Prostate gland (tissue), 2 donors: ENCODE data around the gene WDR38. TPM values are rescaled to one million over a fixed set of nuclear protein-coding genes. Genes with fewer than 3 reads are reported as not detected.
"Not testable (repeated sequence)": the region's sequence is repeated elsewhere in the genome, so short reads cannot be mapped to it uniquely, and the experiment has no call there.

Source experiments
- DNase-seq: peaks from one replicate; pipeline ENCODE4 v3.0.0-alpha.2; 2019; ENCODE audit warnings: low spot score
- H3K27ac ChIP-seq, 2 donors: fragments of 200-600 bp; sonication (generic); 2 replicates each; pipeline ENCODE4 v1.5.1; 2017 to 2019
- H3K27me3 ChIP-seq: fragments of 200-600 bp; sonication (generic); replicated peaks from 2 replicates; pipeline ENCODE4 v1.5.1; 2019; ENCODE audit not compliant: insufficient read depth
- H3K36me3 ChIP-seq, 2 donors: fragments of 200-600 bp; sonication (generic); 1 replicate in 1 of 2; 2 replicates in 1 of 2; pipeline versions ENCODE4 v1.5.1 to v1.8.1; 2017 to 2019
- H3K4me1 ChIP-seq: fragments of 200-600 bp; sonication (generic); replicated peaks from 2 replicates; pipeline ENCODE4 v1.5.1; 2019
- H3K4me3 ChIP-seq, 2 donors: fragments of 200-600 bp; sonication (generic); 2 replicates each; pipeline ENCODE4 v1.5.1; 2017 to 2019
- H3K9me3 ChIP-seq: fragments of 200-600 bp; sonication (generic); 2 replicates; pipeline ENCODE4 v1.5.1; 2017
- POLR2A ChIP-seq: fragments of 450-650 bp; IDR thresholded peaks from one replicate; pipeline ENCODE4 v1.6.1; 2016; ENCODE audit warnings: antibody characterized with exemption, mild to moderate bottlenecking
- POLR2AphosphoS5 ChIP-seq: sonication (generic); formaldehyde crosslinking; IDR thresholded peaks from one replicate; pipeline ENCODE4 v1.6.1; 2017; ENCODE audit warnings: antibody characterized with exemption
- WGBS: methylation state at CpG from one replicate; pipeline ENCODE4 v1.1.5; 2018; 5-methylcytosine and 5-hydroxymethylcytosine counted together
- intact Hi-C: fragments of 100-400 bp; cut with DNase I; formaldehyde crosslinking; loops from one replicate; pipeline ENCODE4 v1.14.2; 2022
- total RNA-seq, 2 donors: library from RNA; depleted of rRNA; stranded (reverse); fragments of >200 nt; gene quantifications; one replicate each; pipeline ENCODE4 v1.1.0, GENCODE V29; 2016
- TF ChIP-seq, protein P1 (sequence below), 4 experiments: fragments of 200-600 bp in 2 of 4; fragments of 450-650 bp in 2 of 4; sonication (generic) in 2 of 4; IDR thresholded peaks; 1 replicate in 3 of 4; 2 replicates in 1 of 4; pipeline ENCODE4 v1.5.1; 2016 to 2019; ENCODE audit warnings: antibody characterized with exemption in 4 of 4, mild to moderate bottlenecking in 2 of 4, moderate library complexity in 2 of 4

Gene WDR38
- total RNA-seq, 2 donors from 2014 or later: not detected

DNA sequence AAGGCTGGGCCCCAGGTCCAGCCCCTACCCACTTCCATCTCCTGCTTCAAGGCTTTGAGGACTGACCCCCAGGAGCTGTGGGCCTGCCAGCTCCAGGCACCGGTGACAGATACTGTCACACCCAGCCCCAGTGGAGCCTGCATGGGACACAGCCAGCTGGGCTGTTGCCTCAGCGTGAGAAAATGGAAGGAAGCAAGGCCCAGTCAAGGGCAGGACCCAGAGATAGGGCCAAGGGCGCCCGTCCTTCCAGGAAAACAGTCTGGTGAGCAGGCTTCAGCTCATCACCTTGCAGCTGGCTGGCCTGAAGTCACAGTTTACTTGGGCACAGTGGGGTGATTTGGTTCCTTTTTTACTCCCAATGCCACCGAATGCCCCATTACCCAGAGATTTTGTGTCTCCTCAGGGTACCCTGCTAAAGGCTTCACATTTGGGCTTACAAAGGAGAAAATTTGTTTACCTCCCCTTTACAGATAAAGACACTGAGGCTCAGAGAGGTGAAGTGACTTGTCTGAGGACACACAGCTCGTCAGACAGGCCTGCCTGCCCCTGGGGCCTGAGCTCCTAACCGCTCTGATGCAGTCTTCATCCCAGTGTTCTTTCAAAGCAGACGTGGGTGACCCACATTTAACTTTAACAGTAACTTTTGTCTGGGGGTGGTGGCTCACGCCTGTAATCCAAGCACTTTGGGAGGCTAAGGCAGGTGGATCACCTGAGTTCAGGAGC lies 21.5 kb upstream of the WDR38 start:
- WGBS: 83% methylated on average over 9 of the region's 9 CpGs
- no peaks in the 10 kb centered on the region for H3K4me1 ChIP-seq
- no peaks in the 10 kb centered on the region for H3K36me3 ChIP-seq
- H3K27ac ChIP-seq: no peak overlapping the region
- DNase-seq: no peak
- H3K9me3 ChIP-seq: no peaks in the 10 kb centered on the region
- H3K4me3 ChIP-seq: no peak overlapping the region
- H3K27me3 ChIP-seq: no peaks in the 10 kb centered on the region
- intact Hi-C loops: no loop called here
- TF ChIP-seq POLR2AphosphoS5: no peak
- TF ChIP-seq POLR2A: no peak
- TF ChIP-seq, protein P1, sequence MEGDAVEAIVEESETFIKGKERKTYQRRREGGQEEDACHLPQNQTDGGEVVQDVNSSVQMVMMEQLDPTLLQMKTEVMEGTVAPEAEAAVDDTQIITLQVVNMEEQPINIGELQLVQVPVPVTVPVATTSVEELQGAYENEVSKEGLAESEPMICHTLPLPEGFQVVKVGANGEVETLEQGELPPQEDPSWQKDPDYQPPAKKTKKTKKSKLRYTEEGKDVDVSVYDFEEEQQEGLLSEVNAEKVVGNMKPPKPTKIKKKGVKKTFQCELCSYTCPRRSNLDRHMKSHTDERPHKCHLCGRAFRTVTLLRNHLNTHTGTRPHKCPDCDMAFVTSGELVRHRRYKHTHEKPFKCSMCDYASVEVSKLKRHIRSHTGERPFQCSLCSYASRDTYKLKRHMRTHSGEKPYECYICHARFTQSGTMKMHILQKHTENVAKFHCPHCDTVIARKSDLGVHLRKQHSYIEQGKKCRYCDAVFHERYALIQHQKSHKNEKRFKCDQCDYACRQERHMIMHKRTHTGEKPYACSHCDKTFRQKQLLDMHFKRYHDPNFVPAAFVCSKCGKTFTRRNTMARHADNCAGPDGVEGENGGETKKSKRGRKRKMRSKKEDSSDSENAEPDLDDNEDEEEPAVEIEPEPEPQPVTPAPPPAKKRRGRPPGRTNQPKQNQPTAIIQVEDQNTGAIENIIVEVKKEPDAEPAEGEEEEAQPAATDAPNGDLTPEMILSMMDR (IDR thresholded peaks at IDR 0.05): no peak

DNA sequence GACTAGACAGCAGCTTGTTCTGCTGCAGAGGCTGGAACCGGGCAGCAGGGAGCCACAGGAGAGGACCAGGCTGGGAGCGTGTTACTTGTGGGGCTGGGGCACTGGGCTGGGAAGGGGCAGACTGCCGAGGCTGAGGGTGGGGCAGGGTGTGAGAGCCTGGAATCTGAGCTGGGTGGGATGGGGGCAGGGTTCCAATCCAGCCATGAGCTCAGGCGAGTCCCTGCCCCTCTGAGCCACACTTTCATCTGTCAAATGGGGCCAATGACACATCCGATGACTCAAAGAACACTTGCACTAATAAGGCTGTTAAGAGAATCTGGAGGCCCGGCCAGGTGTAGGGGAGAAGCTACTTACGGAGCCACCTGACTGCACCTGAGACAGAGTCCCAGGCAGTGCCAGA lies 18.7 kb upstream of the WDR38 start:
- H3K36me3 ChIP-seq: no peaks in the 10 kb centered on the region
- H3K27me3 ChIP-seq: no peaks in the 10 kb centered on the region
- TF ChIP-seq, protein P1 (IDR thresholded peaks at IDR 0.05): no peak
- no peak for TF ChIP-seq POLR2AphosphoS5
- TF ChIP-seq POLR2A: no peak
- no peak overlapping the region for H3K4me3 ChIP-seq
- no peaks in the 10 kb centered on the region for H3K4me1 ChIP-seq
- H3K27ac ChIP-seq: no peak overlapping the region
- WGBS: 64% methylated on average over 7 of the region's 7 CpGs
- no peaks in the 10 kb centered on the region for H3K9me3 ChIP-seq
- DNase-seq: no peak
- intact Hi-C loops: no loop called here

DNA sequence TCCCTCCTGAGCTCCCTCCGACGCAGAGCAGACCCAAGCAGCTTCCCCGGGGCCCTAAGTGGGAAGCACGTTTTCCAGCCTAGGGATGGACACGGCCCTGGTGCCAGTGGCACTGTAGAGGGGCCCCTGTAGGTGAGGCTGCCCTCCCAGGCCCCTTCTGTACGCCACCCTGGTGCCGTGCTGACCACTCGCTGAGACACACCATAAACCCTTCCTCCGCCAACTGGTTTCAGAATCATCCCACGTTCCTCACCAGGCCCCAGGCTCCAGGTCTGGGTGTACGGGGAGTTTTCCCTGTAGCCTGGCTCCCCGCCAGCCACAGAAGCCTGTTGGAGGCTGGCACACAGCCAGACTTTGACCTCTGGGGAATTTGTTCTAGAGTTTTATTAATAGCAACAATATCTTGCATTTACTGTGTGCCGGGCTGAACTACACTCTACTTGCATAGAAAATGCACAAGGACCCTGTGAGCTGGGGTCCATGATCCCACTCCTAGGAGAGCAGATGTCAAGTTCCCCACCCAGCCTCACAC lies 18.2 kb upstream of the WDR38 start:
- peak; percentile 44 for DNase-seq
- Histone ChIP-seq H3K27me3 (no peaks in the 10 kb centered on the region), H3K4me1 (no peaks in the 10 kb centered on the region), H3K9me3 (no peaks in the 10 kb centered on the region), H3K36me3 (no peaks in the 10 kb centered on the region), H3K4me3 (no peak overlapping the region), H3K27ac (no peak overlapping the region)
- WGBS: 49% methylated on average over 13 of the region's 13 CpGs
- intact Hi-C loops: no loop called here
- no peak for TF ChIP-seq POLR2AphosphoS5
- no peak for TF ChIP-seq POLR2A
- TF ChIP-seq, protein P1 (IDR thresholded peaks at IDR 0.05): no peak

DNA sequence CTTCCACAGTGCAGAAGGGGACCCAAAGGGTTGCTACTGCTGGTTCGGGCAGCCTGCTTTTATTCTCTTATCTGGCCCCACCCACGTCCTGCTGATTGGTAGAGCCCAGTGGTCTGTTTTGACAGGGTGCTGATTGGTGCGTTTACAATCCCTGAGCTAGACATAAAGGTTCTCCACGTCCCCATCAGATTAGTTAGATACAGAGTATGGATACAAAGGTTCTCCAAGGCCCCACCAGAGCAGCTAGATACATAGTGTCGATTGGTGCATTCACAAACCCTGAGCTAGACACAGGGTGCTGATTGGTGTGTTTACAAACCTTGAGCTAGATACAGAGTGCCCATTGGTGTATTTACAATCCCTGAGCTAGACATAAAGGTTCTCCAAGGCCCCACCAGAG lies 15.1 kb upstream of the WDR38 start:
- H3K36me3 ChIP-seq, H3K4me3 ChIP-seq, H3K27ac ChIP-seq, H3K4me1 ChIP-seq, intact Hi-C loops, H3K27me3 ChIP-seq, H3K9me3 ChIP-seq, DNase-seq: not testable (repeated sequence)
- 85% methylated on average over 5 of the region's 5 CpGs for WGBS

DNA sequence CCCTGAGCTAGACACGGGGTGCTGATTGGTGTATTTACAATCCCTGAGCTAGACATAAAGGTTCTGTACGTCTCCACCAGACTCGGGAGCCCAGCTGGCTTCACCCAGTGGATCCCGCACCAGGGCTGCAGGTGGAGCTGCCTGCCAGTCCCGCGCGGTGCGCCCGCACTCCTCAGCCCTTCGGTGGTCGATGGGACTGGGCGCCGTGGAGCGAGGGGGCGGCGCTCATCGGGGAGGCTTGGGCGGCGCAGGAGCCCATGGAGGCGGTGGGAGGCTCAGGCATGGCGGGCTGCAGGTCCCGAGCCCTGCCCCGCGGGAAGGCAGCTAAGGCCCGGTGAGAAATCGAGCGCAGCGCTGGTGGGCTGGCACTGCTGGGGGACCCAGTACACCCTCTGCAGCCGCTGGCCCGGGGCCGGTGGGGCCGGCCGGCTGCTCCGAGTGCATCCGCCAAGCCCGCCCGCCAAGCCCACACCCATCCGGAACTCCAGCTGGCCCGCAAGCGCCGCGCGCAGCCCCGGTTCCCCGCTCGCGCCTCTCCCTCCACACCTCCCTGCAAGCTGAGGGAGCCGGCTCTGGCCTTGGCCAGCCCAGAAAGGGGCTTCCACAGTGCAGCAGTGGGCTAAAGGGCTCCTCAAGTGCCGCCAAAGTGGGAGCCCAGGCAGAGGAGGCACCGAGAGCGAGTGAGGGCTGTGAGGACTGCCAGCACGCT lies 14.5 kb upstream of the WDR38 start:
- H3K9me3 ChIP-seq, H3K4me3 ChIP-seq, H3K27me3 ChIP-seq, H3K36me3 ChIP-seq, H3K4me1 ChIP-seq, H3K27ac ChIP-seq, intact Hi-C loops, DNase-seq: not testable (repeated sequence)
- 89% methylated on average over 17 of the region's 52 CpGs for WGBS
